UCSD-AML1 (cell line): ENCODE data around the gene SLC1A4.
"Not testable (repeated sequence)": the region's sequence is repeated elsewhere in the genome, so short reads cannot be mapped to it uniquely, and the experiment has no call there.

ENCODE experiments used
- DNase-seq: peaks from one replicate; lab custom pipeline; 2025; ENCODE audit not compliant: unreplicated experiment; lab: John Stamatoyannopoulos, UW

SLC1A4 gene

GRCh38 chr2:64989126-64989981 lies at the start of gene SLC1A4:
SLC1A4 (plus strand) TSS chr2:64989399; CDS start chr2:64989644, 245 bp downstream.
- peak; percentile 94 for DNase-seq

- no peak for DNase-seq
Measured at GRCh38 chr2:64941143-64941542, 48.1 kb upstream of the SLC1A4 start.

GRCh38 chr2:64941801-64942200 lies 47.4 kb upstream of the SLC1A4 start:
- peak; percentile 42 for DNase-seq

- no peak for DNase-seq
Measured at GRCh38 chr2:64942693-64943092, 46.5 kb upstream of the SLC1A4 start.

- no peak for DNase-seq
Measured at GRCh38 chr2:64943387-64944150, 45.6 kb upstream of the SLC1A4 start.

GRCh38 chr2:64944484-64944883 lies 44.7 kb upstream of the SLC1A4 start:
- DNase-seq, result no peak

- peak; percentile 79 for DNase-seq
Measured at GRCh38 chr2:64945973-64946768, 43.0 kb upstream of the SLC1A4 start.

- DNase-seq, result no peak
Measured at GRCh38 chr2:64946769-64947247, 42.4 kb upstream of the SLC1A4 start.

GRCh38 chr2:64947885-64948284 lies 41.3 kb upstream of the SLC1A4 start:
- DNase-seq, result no peak

- DNase-seq, result no peak
Measured at GRCh38 chr2:64950226-64951160, 38.7 kb upstream of the SLC1A4 start.

GRCh38 chr2:64951306-64951953 lies 37.8 kb upstream of the SLC1A4 start:
- DNase-seq, result no peak

- no peak for DNase-seq
Measured at GRCh38 chr2:64952096-64952495, 37.1 kb upstream of the SLC1A4 start.

- DNase-seq, result no peak
Measured at GRCh38 chr2:64952511-64953482, 36.4 kb upstream of the SLC1A4 start.

- no peak for DNase-seq
Measured at GRCh38 chr2:64955467-64955866, 33.7 kb upstream of the SLC1A4 start.

- no peak for DNase-seq
Measured at GRCh38 chr2:64957109-64957903, 31.9 kb upstream of the SLC1A4 start.

GRCh38 chr2:64958556-64958955 lies 30.6 kb upstream of the SLC1A4 start:
- no peak for DNase-seq

- DNase-seq, result no peak
Measured at GRCh38 chr2:64960819-64961218, 28.4 kb upstream of the SLC1A4 start.

- DNase-seq, result not testable (repeated sequence)
Measured at GRCh38 chr2:64963138-64963537, 26.1 kb upstream of the SLC1A4 start.
